SU-DHL-6 (cell line): Measurements from ENCODE around the gene CBX1.

ENCODE experiments used
- H2AFZ ChIP-seq: fragments of 200-600 bp; sonication (generic); 2 replicates; pipeline ENCODE4 v1.6.1; 2014; ENCODE audit warnings: low read depth, mild to moderate bottlenecking, moderate library complexity, mixed read lengths, antibody characterized with exemption, low read length; ENCODE audit not compliant: severe bottlenecking
- H3F3A ChIP-seq: fragments of 200-600 bp; shearing (Covaris generic); 2 replicates; pipeline ENCODE4 v1.6.0; 2016; ENCODE audit warnings: antibody characterized with exemption, mild to moderate bottlenecking; ENCODE audit not compliant: insufficient read depth
- H3K27ac ChIP-seq: fragments of 200-600 bp; sonication (generic); 2 replicates; pipeline ENCODE4 v1.5.1; 2016; ENCODE audit warnings: low read depth, mild to moderate bottlenecking, low read length, moderate library complexity, mixed read lengths
- H3K27me3 ChIP-seq: fragments of 200-600 bp; sonication (generic), shearing (Covaris generic); 2 replicates; pipeline ENCODE4 v1.6.0; 2014; ENCODE audit warnings: mild to moderate bottlenecking, low read length
- H3K36me3 ChIP-seq: fragments of 200-600 bp; sonication (generic); 2 replicates; pipeline ENCODE4 v1.6.1; 2014; ENCODE audit warnings: mild to moderate bottlenecking, low read length, mixed read lengths
- H3K4me2 ChIP-seq: fragments of 300-600, 200-600 bp; shearing (Covaris generic), sonication (generic); 2 replicates; pipeline ENCODE4 v1.6.0; 2014; ENCODE audit warnings: low read length, low read depth, mild to moderate bottlenecking; ENCODE audit not compliant: poor library complexity, severe bottlenecking
- H3K4me3 ChIP-seq: fragments of 200-600 bp; sonication (generic); 2 replicates; pipeline ENCODE4 v1.5.1; 2014; ENCODE audit warnings: antibody characterized with exemption, low read length, mild to moderate bottlenecking, mixed read lengths; ENCODE audit not compliant: insufficient read depth, poor library complexity, severe bottlenecking
- H3K79me2 ChIP-seq: fragments of 200-600 bp; sonication (generic); 2 replicates; pipeline ENCODE4 v1.6.1; 2014; ENCODE audit warnings: mild to moderate bottlenecking, low read length, moderate library complexity; ENCODE audit not compliant: insufficient read depth
- H3K9ac ChIP-seq: fragments of 200-600 bp; sonication (generic); 2 replicates; pipeline ENCODE4 v1.7.0; 2014; ENCODE audit warnings: mild to moderate bottlenecking, low read length
- H3K9me2 ChIP-seq: fragments of 200-600 bp; sonication (generic); replicated peaks from 2 replicates; pipeline ENCODE4 v1.6.1; 2014; ENCODE audit warnings: low read length; ENCODE audit not compliant: insufficient read depth
- H3K9me3 ChIP-seq: fragments of 200-600 bp; sonication (generic); 2 replicates; pipeline ENCODE4 v1.6.1; 2014; ENCODE audit warnings: low read length, mixed read lengths; ENCODE audit not compliant: insufficient read depth
- H4K20me1 ChIP-seq: fragments of 200-600 bp; sonication (generic); 2 replicates; pipeline ENCODE4 v1.6.1; 2014; ENCODE audit warnings: low read depth, mild to moderate bottlenecking, antibody characterized with exemption, low read length, moderate library complexity, mixed read lengths
- CTCF ChIP-seq: fragments of 200-600 bp; sonication (generic); IDR thresholded peaks from one replicate; pipeline ENCODE4 v1.5.1; 2017; ENCODE audit warnings: antibody characterized with exemption, mild to moderate bottlenecking, low read length, moderate library complexity; ENCODE audit not compliant: insufficient read depth, poor library complexity, severe bottlenecking
- EZH2phosphoT487 ChIP-seq: fragments of 200-600 bp; sonication (generic), shearing (Covaris generic); conservative IDR thresholded peaks from 2 replicates; pipeline ENCODE4 v1.6.1; 2018; ENCODE audit warnings: mild to moderate bottlenecking, antibody characterized with exemption, low read length, moderate library complexity, mixed read lengths

CBX1 gene

GRCh38 chr17:48027322-48027981 lies 73.8 kb downstream of the CBX1 start:
- Histone ChIP-seq H3K27me3 (no peaks in the 10 kb centered on the region), H3K27ac (no peak overlapping the region), H3K4me3 (no peak overlapping the region), H3K9me2 (no peaks in the 10 kb centered on the region), H3K79me2 (no peaks in the 10 kb centered on the region), H3F3A (no peaks in the 10 kb centered on the region), H3K36me3 (no peaks in the 10 kb centered on the region), H3K9me3 (no peaks in the 10 kb centered on the region), H4K20me1 (no peaks in the 10 kb centered on the region), H2AFZ (no peak overlapping the region), H3K4me2 (no peak overlapping the region), H3K9ac (no peak overlapping the region)
- TF ChIP-seq CTCF (no peak), EZH2phosphoT487 (no peak)

- H2AFZ ChIP-seq, result peak overlapping the region; percentile 61
- no peak overlapping the region for H3K27ac ChIP-seq
- no peaks in the 10 kb centered on the region for H3K9me2 ChIP-seq
- H3K9me3 ChIP-seq, result no peaks in the 10 kb centered on the region
- no peaks in the 10 kb centered on the region for H4K20me1 ChIP-seq
- no peak overlapping the region for H3K4me2 ChIP-seq
- H3F3A ChIP-seq, result no peaks in the 10 kb centered on the region
- H3K79me2 ChIP-seq, result no peaks in the 10 kb centered on the region
- H3K27me3 ChIP-seq, result no peaks in the 10 kb centered on the region
- no peak overlapping the region for H3K9ac ChIP-seq
- TF ChIP-seq CTCF (peak; percentile 85), EZH2phosphoT487 (no peak)
- no peak overlapping the region for H3K4me3 ChIP-seq
- H3K36me3 ChIP-seq, result no peaks in the 10 kb centered on the region
These were observed 74.6 kb downstream of the CBX1 start for GRCh38 chr17:48026502-48027321.

- no peaks in the 10 kb centered on the region for H3K9me2 ChIP-seq
- no peak overlapping the region for H2AFZ ChIP-seq
- H3K79me2 ChIP-seq, result no peaks in the 10 kb centered on the region
- TF ChIP-seq CTCF, result no peak
- no peak for TF ChIP-seq EZH2phosphoT487
- no peaks in the 10 kb centered on the region for H3K9me3 ChIP-seq
- peak overlapping the region; percentile 66 for H3K4me2 ChIP-seq
- no peaks in the 10 kb centered on the region for H4K20me1 ChIP-seq
- no peaks in the 10 kb centered on the region for H3F3A ChIP-seq
- H3K9ac ChIP-seq, result peak overlapping the region; percentile 42; the same call in 1 of the 2 replicates
- H3K36me3 ChIP-seq, result no peaks in the 10 kb centered on the region
- no peak overlapping the region for H3K27ac ChIP-seq
- H3K4me3 ChIP-seq, result no peak overlapping the region
- H3K27me3 ChIP-seq, result no peaks in the 10 kb centered on the region
These were observed 75.3 kb downstream of the CBX1 start for GRCh38 chr17:48025904-48026501.
